Mammary epithelial cell (primary cell): ENCODE data around the gene RABL3.

Experiments
- EZH2 ChIP-seq: IDR thresholded peaks from 2 replicates; pipeline ENCODE4 v1.6.1; 2012; ENCODE audit warnings: low read length, inconsistent platforms, borderline replicate concordance
- TF ChIP-seq, protein P1 (sequence below), 2 donors: IDR thresholded peaks in 1 of 2; conservative IDR thresholded peaks in 1 of 2; 2 replicates each; pipeline ENCODE4 v1.5.1; 2011 to 2012; ENCODE audit warnings: inconsistent platforms in 2 of 2, low read length in 2 of 2, mild to moderate bottlenecking in 2 of 2, control low read depth in 1 of 2, low read depth in 1 of 2; ENCODE audit not compliant: insufficient read depth in 1 of 2; ENCODE audit errors: extremely low read depth in 1 of 2

DNA sequence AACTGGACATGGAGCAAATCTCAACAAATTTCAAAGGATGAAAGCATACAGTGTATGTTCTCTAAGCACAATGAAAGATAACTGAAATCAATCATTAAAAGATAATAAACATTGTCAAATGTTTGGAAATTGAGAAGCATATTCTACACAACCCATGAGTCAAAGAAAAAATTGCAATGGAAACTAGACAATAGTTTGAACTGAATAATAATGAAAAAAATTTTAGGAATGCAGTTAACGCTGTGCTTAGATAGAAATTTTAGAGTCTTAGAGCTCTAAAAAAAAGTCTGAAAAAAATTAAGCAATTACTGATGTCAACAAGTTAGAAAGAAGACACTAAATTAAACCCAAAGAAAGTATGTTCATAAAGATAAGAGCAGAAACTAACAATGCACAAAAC lies 15.5 kb downstream of the RABL3 start:
- TF ChIP-seq, protein P1, sequence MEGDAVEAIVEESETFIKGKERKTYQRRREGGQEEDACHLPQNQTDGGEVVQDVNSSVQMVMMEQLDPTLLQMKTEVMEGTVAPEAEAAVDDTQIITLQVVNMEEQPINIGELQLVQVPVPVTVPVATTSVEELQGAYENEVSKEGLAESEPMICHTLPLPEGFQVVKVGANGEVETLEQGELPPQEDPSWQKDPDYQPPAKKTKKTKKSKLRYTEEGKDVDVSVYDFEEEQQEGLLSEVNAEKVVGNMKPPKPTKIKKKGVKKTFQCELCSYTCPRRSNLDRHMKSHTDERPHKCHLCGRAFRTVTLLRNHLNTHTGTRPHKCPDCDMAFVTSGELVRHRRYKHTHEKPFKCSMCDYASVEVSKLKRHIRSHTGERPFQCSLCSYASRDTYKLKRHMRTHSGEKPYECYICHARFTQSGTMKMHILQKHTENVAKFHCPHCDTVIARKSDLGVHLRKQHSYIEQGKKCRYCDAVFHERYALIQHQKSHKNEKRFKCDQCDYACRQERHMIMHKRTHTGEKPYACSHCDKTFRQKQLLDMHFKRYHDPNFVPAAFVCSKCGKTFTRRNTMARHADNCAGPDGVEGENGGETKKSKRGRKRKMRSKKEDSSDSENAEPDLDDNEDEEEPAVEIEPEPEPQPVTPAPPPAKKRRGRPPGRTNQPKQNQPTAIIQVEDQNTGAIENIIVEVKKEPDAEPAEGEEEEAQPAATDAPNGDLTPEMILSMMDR (conservative IDR thresholded peaks at IDR 0.05 in 1 of 2, IDR thresholded peaks at IDR 0.05 in 1 of 2; ENCODE audit: extremely low read depth in 1 of 2, insufficient read depth in 1 of 2, low read depth in 1 of 2, low read length in 2 of 2) = no peak
- no peak for TF ChIP-seq EZH2
